Hair follicle dermal papilla cell (primary cell): ENCODE data around the gene ZKSCAN5. TPM values are rescaled to one million over a fixed set of nuclear protein-coding genes. Genes with fewer than 3 reads are reported as not detected.

ENCODE experiments used
- total RNA-seq: library from RNA; depleted of rRNA; stranded (reverse); fragments of >200 nt; gene quantifications from 2 replicates; pipeline ENCODE4 v1.2.3, GENCODE V29; 2012

Gene ZKSCAN5
- 14.2 and 14.6 TPM in 2 replicates for total RNA-seq

GRCh38 chr7:99504603-99505323 is at the start of gene ZKSCAN5:
Gene ZKSCAN5 (plus strand): TSS chr7:99504662. CDS start chr7:99506045, 1,383 bp downstream.

DNA sequence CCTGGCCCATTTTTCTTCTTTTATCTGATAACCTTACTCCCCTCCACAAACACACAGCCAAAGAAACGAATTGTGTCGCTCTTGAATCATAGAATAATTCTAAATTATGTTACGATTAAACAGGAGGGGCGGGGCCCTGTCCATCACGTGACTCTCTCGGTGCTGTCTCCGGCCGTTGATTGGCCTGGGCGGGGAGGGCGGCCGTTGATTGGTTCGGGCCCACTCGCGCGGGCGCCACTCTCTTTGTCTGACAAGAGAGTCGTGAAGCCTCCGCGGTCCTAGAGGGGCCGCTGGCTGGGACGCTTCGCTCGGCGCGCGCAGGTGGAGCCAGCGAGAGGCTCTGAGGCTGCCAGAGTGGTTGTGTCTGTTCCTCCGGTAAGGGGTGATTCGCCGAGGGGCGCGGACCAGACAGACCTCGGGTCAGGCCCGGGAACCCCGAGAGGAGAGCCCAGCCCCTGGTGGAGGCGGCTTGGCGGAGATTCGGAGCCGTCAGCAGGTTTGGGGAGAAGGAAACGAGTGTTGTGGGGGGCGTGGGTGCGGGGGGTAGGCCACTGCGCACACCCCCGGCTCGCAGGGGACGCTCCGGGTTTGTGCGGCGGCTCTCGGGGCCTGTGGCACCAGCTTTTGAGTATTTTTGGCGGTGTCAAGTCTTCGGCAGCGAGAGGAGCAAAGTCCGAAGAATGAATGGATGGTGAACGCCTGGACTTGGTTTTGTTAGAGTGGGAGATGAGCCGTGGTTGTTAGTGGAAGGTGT is 31.7 kb upstream of the ZKSCAN5 start, which contains the start of gene ZNF789:
ZNF789 (plus strand) TSS at position 330 of the 754 bp plus-strand sequence. CDS start 3,567 bp downstream, outside the sequence.

DNA sequence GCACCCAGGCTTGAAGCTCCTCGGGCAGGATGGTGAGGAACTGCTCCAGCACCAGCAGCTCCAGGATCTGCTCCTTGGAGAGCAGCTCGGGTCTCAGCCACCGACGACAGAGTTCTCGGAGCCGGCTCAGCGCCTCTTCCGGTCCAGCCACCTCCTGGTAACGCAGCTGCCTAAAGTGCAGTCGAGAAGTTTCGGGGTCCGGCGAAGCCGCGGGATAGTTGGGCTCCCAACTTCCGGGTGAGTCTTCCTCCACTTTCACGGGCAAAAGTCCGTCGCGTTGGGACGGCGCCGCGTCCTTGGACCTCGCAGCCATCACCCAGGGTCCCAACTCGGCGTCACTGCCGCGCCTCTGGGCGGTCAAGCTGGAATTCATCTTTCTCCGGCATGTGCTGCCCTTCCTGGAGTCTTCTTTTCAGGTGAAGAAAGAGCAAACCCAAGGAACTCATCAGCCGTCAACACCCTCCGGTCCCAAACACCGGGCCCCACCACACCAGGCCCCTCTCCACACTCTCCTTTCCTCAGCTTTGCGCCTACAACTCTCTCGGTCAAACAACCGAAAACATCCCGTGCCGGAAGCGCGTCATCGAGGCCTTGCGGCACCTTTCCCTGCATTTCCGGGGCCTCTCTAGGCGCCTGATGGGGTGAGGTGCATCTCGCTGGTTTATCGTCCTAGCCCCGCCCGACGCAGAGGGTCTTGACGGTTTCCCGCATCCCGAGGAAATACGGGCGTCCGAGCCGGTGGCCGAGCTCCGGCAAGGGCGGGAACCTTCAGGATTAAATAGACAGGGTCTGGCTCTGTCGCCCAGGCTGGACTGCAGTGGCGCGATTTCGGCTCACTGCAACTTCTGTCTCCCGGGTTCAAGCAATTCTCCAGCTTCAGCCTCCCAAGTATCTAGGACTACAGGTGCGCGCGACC is 4.5 kb upstream of the ZKSCAN5 start, which contains the start of gene ZNF394:
ZNF394 (minus strand) TSS at position 561 of the 916 bp plus-strand sequence; CDS start at position 373, 188 bp downstream.

DNA sequence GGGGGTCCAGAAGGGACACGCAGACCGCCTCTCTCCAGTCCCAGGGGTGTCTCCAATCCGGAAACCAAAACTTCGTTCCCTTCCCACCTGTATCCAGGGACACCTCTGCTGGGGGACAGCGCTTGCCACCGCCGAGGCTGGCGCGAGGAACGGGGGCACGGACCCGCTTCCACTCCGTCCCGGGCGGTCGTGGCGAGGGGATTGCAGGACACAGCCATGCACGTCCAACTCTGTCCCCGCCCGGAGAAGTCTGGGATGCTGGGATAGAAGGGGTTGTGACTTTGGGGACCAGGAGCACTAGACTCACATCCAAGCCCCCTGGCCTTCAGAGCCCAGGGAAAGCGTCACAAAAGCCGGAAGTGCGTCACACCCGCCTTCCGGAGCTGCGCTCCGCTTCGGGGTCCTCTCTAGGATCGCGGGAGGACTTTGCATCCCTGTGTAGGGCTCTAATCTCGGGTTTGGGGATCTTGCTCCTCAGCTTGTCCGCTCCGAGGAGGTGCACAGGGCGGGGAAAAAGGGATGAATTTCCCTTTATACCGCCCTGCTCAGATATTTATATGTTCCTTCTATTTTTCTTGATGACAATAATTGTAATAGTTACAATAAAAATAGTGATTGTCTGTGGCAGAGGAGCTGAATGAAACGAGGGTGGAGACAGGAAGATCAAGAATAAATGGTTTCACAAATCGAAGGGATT is 47.5 kb downstream of the ZKSCAN5 start, which contains the start of gene FAM200A:
FAM200A (minus strand) TSS at position 348 of the 697 bp plus-strand sequence. CDS start 3,707 bp downstream, outside the sequence.

DNA sequence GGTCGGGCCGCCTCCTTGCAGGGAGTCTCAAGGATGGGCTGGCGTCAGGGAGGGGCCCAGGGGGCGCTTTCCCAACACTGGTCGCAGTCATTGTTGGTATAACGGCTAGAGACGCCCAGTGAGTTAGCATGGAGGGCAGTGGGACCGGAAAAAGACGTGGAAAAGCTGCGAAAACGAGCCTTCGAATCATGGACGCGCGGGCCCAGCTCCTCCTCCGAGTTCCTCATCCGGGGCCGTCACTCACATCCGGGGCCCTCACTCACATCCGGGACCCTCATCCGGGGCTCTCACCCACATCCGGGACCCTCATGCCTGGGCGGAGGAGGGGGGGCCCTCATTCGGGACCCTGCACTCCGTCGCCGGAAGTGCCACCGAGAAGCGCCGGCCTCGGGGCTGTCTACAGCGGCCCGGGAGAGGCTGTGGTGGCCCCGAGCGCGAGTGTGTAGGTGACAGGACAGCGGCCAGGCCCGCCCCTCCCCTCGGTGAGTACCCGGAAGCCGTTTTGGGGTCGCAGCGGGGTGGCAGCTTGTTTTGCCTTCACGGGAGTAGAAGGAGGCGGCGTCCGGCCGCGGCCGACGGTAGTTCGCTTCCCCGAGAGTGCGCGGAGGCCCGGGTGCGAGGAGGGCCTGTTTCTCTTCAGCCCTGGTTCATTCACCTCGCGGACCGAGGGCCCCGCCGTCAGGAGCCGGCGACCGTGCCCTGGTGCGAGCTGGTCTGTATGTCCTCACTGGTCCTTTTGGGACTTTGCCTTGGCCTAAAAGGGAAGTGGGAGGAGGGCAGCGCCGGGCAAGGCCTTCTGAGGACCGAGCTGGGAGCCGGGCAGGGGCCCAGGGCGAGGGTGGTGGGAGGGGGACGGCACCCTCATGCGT is 54.1 kb downstream of the ZKSCAN5 start, which contains the start of gene ZNF655:
ZNF655 (plus strand) TSS at position 337 of the 869 bp plus-strand sequence. CDS start 1,918 bp downstream, outside the sequence.

Other genes starting within 250 kb of the ZKSCAN5 start
- gene MYH16, start 231.8 kb upstream of the ZKSCAN5 start, total RNA-seq: not detected in 2 replicates
- 111 and 113 TPM in 2 replicates for gene ARPC1A, start 178.8 kb upstream of the ZKSCAN5 start, total RNA-seq
- 201 and 336 TPM in 2 replicates for gene ARPC1B, start 129.9 kb upstream of the ZKSCAN5 start, total RNA-seq
- gene PDAP1, start 96.1 kb upstream of the ZKSCAN5 start, total RNA-seq: 35.5 and 47.0 TPM in 2 replicates
- 47.7 and 72.7 TPM in 2 replicates for gene BUD31, start 95.7 kb upstream of the ZKSCAN5 start, total RNA-seq
- 6.7 and 7.0 TPM in 2 replicates for gene PTCD1, start 65.9 kb upstream of the ZKSCAN5 start, total RNA-seq
- gene CPSF4, start 65.7 kb upstream of the ZKSCAN5 start, total RNA-seq: 32.3 and 32.7 TPM in 2 replicates
- 200 and 378 TPM in 2 replicates for gene ATP5MF, start 38.5 kb upstream of the ZKSCAN5 start, total RNA-seq
- 5.3 and 6.5 TPM in 2 replicates for gene ZNF789, start 31.8 kb upstream of the ZKSCAN5 start, total RNA-seq
- gene ZNF394, start 4.4 kb upstream of the ZKSCAN5 start, total RNA-seq: 33.9 and 48.3 TPM in 2 replicates
- 4.2 and 5.5 TPM in 2 replicates for gene FAM200A, start 47.5 kb downstream of the ZKSCAN5 start, total RNA-seq
- gene ZNF655, start 54.0 kb downstream of the ZKSCAN5 start, total RNA-seq: 77.0 and 99.6 TPM in 2 replicates
- 1.5 and 1.6 TPM in 2 replicates for gene TMEM225B, start 93.6 kb downstream of the ZKSCAN5 start, total RNA-seq
- gene ZSCAN25, start 112.3 kb downstream of the ZKSCAN5 start, total RNA-seq: 14.0 and 22.6 TPM in 2 replicates
- 0.32 TPM in 1 of 2 replicates, not detected in the other for gene CYP3A5, start 175.3 kb downstream of the ZKSCAN5 start, total RNA-seq
- gene CYP3A7, start 230.5 kb downstream of the ZKSCAN5 start, total RNA-seq: not detected in 2 replicates